Raji (cell line): ENCODE measurements around the gene TBC1D4.

ENCODE experiments used
- POLR2A ChIP-seq: IDR thresholded peaks from 2 replicates; pipeline ENCODE4 v1.6.1; 2011; ENCODE audit warnings: low read depth, low read length, control low read depth; ENCODE audit not compliant: insufficient read depth

The TBC1D4 gene

GRCh38 chr13:75326173-75327134 lies 155.5 kb downstream of the TBC1D4 start:
- TF ChIP-seq POLR2A: no peak

GRCh38 chr13:75325711-75326110 lies 156.3 kb downstream of the TBC1D4 start:
- TF ChIP-seq POLR2A: no peak

- TF ChIP-seq POLR2A: no peak
Measured at GRCh38 chr13:75324413-75324940, 157.5 kb downstream of the TBC1D4 start.

- no peak for TF ChIP-seq POLR2A
Measured at GRCh38 chr13:75321084-75321483, 160.9 kb downstream of the TBC1D4 start.

GRCh38 chr13:75319254-75319653 lies 162.7 kb downstream of the TBC1D4 start:
- TF ChIP-seq POLR2A: no peak

- TF ChIP-seq POLR2A: no peak
Measured at GRCh38 chr13:75318138-75318833, 163.7 kb downstream of the TBC1D4 start.

GRCh38 chr13:75316427-75316826 lies 165.5 kb downstream of the TBC1D4 start:
- TF ChIP-seq POLR2A: no peak

GRCh38 chr13:75312884-75313520 lies 169.0 kb downstream of the TBC1D4 start:
- TF ChIP-seq POLR2A: no peak

GRCh38 chr13:75309981-75310580 lies 171.9 kb downstream of the TBC1D4 start:
- no peak for TF ChIP-seq POLR2A

GRCh38 chr13:75308222-75308621 lies 173.7 kb downstream of the TBC1D4 start:
- TF ChIP-seq POLR2A: no peak

- no peak for TF ChIP-seq POLR2A
Measured at GRCh38 chr13:75307370-75307949, 174.5 kb downstream of the TBC1D4 start.

- TF ChIP-seq POLR2A: no peak
Measured at GRCh38 chr13:75305059-75305458, 176.9 kb downstream of the TBC1D4 start.

- TF ChIP-seq POLR2A: no peak
Measured at GRCh38 chr13:75303263-75303662, 178.7 kb downstream of the TBC1D4 start.

GRCh38 chr13:75302071-75302698 lies 179.8 kb downstream of the TBC1D4 start:
- no peak for TF ChIP-seq POLR2A
